Caco-2 (cell line): ENCODE results near the gene INTS7. TPM values are rescaled to one million over a fixed set of nuclear protein-coding genes. Genes with fewer than 3 reads are reported as not detected.

Source experiments
- BruUV-seq: library from RNA; stranded (reverse); fragments of 400-500 nt; replicated peaks from 2 replicates; lab custom pipeline; 2021; lab: Mats Ljungman, UMichigan
- CTCF ChIA-PET: fragments of 300-600 bp; sonication (Branson Sonifier 250); formaldehyde crosslinking; loops from one replicate; lab custom pipeline; 2022; ENCODE audit warnings: antibody characterized with exemption; lab: Charles Lee
- POLR2A ChIA-PET: fragments of 300-600 bp; sonication (Branson Sonifier 250); formaldehyde crosslinking; loops from one replicate; lab custom pipeline; 2022; ENCODE audit warnings: antibody characterized with exemption; lab: Charles Lee
- DNase-seq, 2 experiments: peaks; one replicate each; pipeline versions ENCODE4 v3.0.0 to v3.0.0-alpha.2; 2020 to 2022
- H3K27me3 ChIP-seq: replicated peaks from 2 replicates; pipeline ENCODE4 v1.6.0; 2011; ENCODE audit warnings: low read length; ENCODE audit not compliant: control insufficient read depth, insufficient read depth
- H3K36me3 ChIP-seq: 2 replicates; pipeline ENCODE4 v1.5.1; 2011; ENCODE audit warnings: low read length; ENCODE audit not compliant: control insufficient read depth, insufficient read depth
- H3K4me1 ChIP-seq: fragments of 250-450 bp; sonication (Bioruptor Pico); 2 replicates; pipeline ENCODE4 v1.5.1; 2020; ENCODE audit warnings: mild to moderate bottlenecking
- H3K4me3 ChIP-seq: 2 replicates; pipeline ENCODE4 v1.5.1; 2011; ENCODE audit warnings: low read depth, mild to moderate bottlenecking, control low read depth, low read length
- H3K9me3 ChIP-seq: fragments of 250-450 bp; sonication (Bioruptor Pico); 2 replicates; pipeline ENCODE4 v1.5.1; 2020; ENCODE audit warnings: mild to moderate bottlenecking, moderate library complexity
- H3K27ac Mint-ChIP-seq: one replicate; pipeline ENCODE4 v1.8.0; 2022; ENCODE audit warnings: mixed read lengths; ENCODE audit not compliant: unreplicated experiment
- H3K27me3 Mint-ChIP-seq: one replicate; pipeline ENCODE4 v1.8.0; 2022; ENCODE audit warnings: mixed read lengths; ENCODE audit not compliant: insufficient read depth, unreplicated experiment
- H3K36me3 Mint-ChIP-seq: one replicate; pipeline ENCODE4 v1.8.0; 2022; ENCODE audit warnings: mild to moderate bottlenecking, mixed read lengths; ENCODE audit not compliant: insufficient read depth, unreplicated experiment
- H3K4me1 Mint-ChIP-seq: one replicate; pipeline ENCODE4 v1.8.0; 2022; ENCODE audit warnings: low read depth, mixed read lengths; ENCODE audit not compliant: unreplicated experiment
- H3K4me3 Mint-ChIP-seq: one replicate; pipeline ENCODE4 v1.8.0; 2022; ENCODE audit warnings: mild to moderate bottlenecking, moderate library complexity, mixed read lengths; ENCODE audit not compliant: unreplicated experiment
- H3K9me3 Mint-ChIP-seq: one replicate; pipeline ENCODE4 v1.8.0; 2022; ENCODE audit warnings: mixed read lengths; ENCODE audit not compliant: unreplicated experiment
- CTCF ChIP-seq, 2 experiments: fragments of 200-600 bp in 1 of 2; IDR thresholded peaks; 1 replicate in 1 of 2; 2 replicates in 1 of 2; pipeline versions ENCODE4 v1.5.1 to v1.8.0; 2011 to 2022; ENCODE audit warnings: antibody characterized with exemption in 1 of 2, control low read depth in 1 of 2, inconsistent platforms in 1 of 2, low read depth in 1 of 2, low read length in 1 of 2, mild to moderate bottlenecking in 1 of 2, moderate library complexity in 1 of 2; ENCODE audit not compliant: insufficient read depth in 1 of 2, severe bottlenecking in 1 of 2, unreplicated experiment in 1 of 2
- intact Hi-C: fragments of 100-400 bp; cut with micrococcal nuclease; formaldehyde crosslinking; loops from one replicate; pipeline ENCODE4 v1.10.0; 2022; ENCODE audit not compliant: unreplicated experiment
- total RNA-seq: library from RNA; stranded (reverse); gene quantifications from 2 replicates; pipeline ENCODE4 v1.2.3, GENCODE V29; 2022

INTS7 gene
- total RNA-seq, 1 experiment from 2014 or later, result 31.9 TPM

GRCh38 chr1:212062832-212063438 lies 27.6 kb upstream of the INTS7 start:
- no peaks in the 10 kb centered on the region for H3K36me3 ChIP-seq
- Mint-ChIP-seq H3K36me3 (peaks cover 57% of the 10 kb centered on the region), H3K9me3 (no peaks in the 10 kb centered on the region), H3K4me1 (no peaks in the 10 kb centered on the region), H3K27me3 (no peaks in the 10 kb centered on the region), H3K4me3 (no peak overlapping the region), H3K27ac (no peak overlapping the region)
- H3K9me3 ChIP-seq, result no peaks in the 10 kb centered on the region
- CTCF ChIA-PET, result interaction anchor here (3.5 kb wide), 1 partner anchor 393 kb away, joined by 22 read pairs; no protein-coding TSS in a partner anchor
- H3K27me3 ChIP-seq, result no peaks in the 10 kb centered on the region
- DNase-seq, result peak in 1 of 2 experiments; percentile 13
- peak; percentile 63 to 64 for TF ChIP-seq CTCF (IDR thresholded peaks at IDR 0.05; ENCODE audit: insufficient read depth in 1 of 2, low read depth in 1 of 2, low read length in 1 of 2, severe bottlenecking in 1 of 2, unreplicated experiment in 1 of 2)
- POLR2A ChIA-PET, result no interaction called here
- BruUV-seq, result no TSS peak
- no peaks in the 10 kb centered on the region for H3K4me1 ChIP-seq
- no peak overlapping the region for H3K4me3 ChIP-seq
- intact Hi-C loops, result loop anchor here (1.0 to 2.0 kb wide), 3 partner anchors 254 to 393 kb away; no protein-coding TSS in a partner anchor

GRCh38 chr1:212060632-212061472 lies 25.5 kb upstream of the INTS7 start:
- H3K27me3 ChIP-seq, result no peaks in the 10 kb centered on the region
- no peaks in the 10 kb centered on the region for H3K27me3 Mint-ChIP-seq
- H3K4me1 Mint-ChIP-seq, result no peaks in the 10 kb centered on the region
- H3K27ac Mint-ChIP-seq, result no peak overlapping the region
- no peaks in the 10 kb centered on the region for H3K9me3 ChIP-seq
- ChIA-PET POLR2A (no interaction called here), CTCF (interaction anchor here (0.6 to 0.8 kb wide), 3 partner anchors 223 to 395 kb away, joined by 3 to 7 read pairs (median 5); no protein-coding TSS in a partner anchor)
- H3K4me3 ChIP-seq, result no peak overlapping the region
- no peaks in the 10 kb centered on the region for H3K9me3 Mint-ChIP-seq
- no peak overlapping the region for H3K4me3 Mint-ChIP-seq
- no peak for TF ChIP-seq CTCF (IDR thresholded peaks at IDR 0.05; ENCODE audit: insufficient read depth in 1 of 2, low read depth in 1 of 2, low read length in 1 of 2, severe bottlenecking in 1 of 2, unreplicated experiment in 1 of 2)
- no peak for DNase-seq
- no TSS peak for BruUV-seq
- H3K4me1 ChIP-seq, result no peaks in the 10 kb centered on the region
- intact Hi-C loops, result no loop called here
- H3K36me3 Mint-ChIP-seq, result peaks cover 50% of the 10 kb centered on the region
- H3K36me3 ChIP-seq, result 0 out of 2 replicates have a peak, but pooled peaks cover under 1% of the 10 kb centered on the region

- Mint-ChIP-seq H3K27me3 (no peaks in the 10 kb centered on the region), H3K4me1 (no peaks in the 10 kb centered on the region), H3K36me3 (peaks cover 73% of the 10 kb centered on the region), H3K9me3 (no peaks in the 10 kb centered on the region), H3K4me3 (no peak overlapping the region), H3K27ac (no peak overlapping the region)
- Histone ChIP-seq H3K4me1 (no peaks in the 10 kb centered on the region), H3K4me3 (no peak overlapping the region), H3K9me3 (no peaks in the 10 kb centered on the region), H3K27me3 (no peaks in the 10 kb centered on the region), H3K36me3 (0 out of 2 replicates have a peak, but pooled peaks cover 6% of the 10 kb centered on the region)
- no peak for TF ChIP-seq CTCF (IDR thresholded peaks at IDR 0.05; ENCODE audit: insufficient read depth in 1 of 2, low read depth in 1 of 2, low read length in 1 of 2, severe bottlenecking in 1 of 2, unreplicated experiment in 1 of 2)
- intact Hi-C loops, result no loop called here
- CTCF ChIA-PET, result interaction anchor here (0.8 kb wide), 1 partner anchor 20 kb away, joined by 3 read pairs; the partner anchor contains the start of genes DTL and INTS7
- POLR2A ChIA-PET, result no interaction called here
- no TSS peak for BruUV-seq
- no peak for DNase-seq
These were observed 20.0 kb upstream of the INTS7 start for GRCh38 chr1:212055333-212055732.
